Thyroid gland (tissue), 4 donors: Measurements from ENCODE around the gene MAPRE3.

ENCODE experiments used
- CTCF ChIP-seq, 6 experiments: fragments of 200-600 bp in 3 of 6; fragments of 450-650 bp in 3 of 6; sonication (generic) in 3 of 6; IDR thresholded peaks; one replicate each; pipeline ENCODE4 v1.5.1; 2016 to 2019; ENCODE audit warnings: antibody characterized with exemption in 6 of 6, mild to moderate bottlenecking in 2 of 6, inconsistent platforms in 1 of 6, moderate library complexity in 1 of 6
- POLR2A ChIP-seq, 2 donors: fragments of 450-650 bp; IDR thresholded peaks; one replicate each; pipeline ENCODE4 v1.6.1; 2017; ENCODE audit warnings: antibody characterized with exemption in 2 of 2, mild to moderate bottlenecking in 2 of 2, moderate library complexity in 1 of 2

- TF ChIP-seq CTCF (IDR thresholded peaks at IDR 0.05) (no peak), POLR2A (IDR thresholded peaks at IDR 0.05) (no peak)
Measured at GRCh38 chr2:26952374-26952773, 18.1 kb upstream of the MAPRE3 start.
